HG03066 (cell line): ENCODE measurements around the gene PRPF4.

Source experiments
- ATAC-seq: cut with Tn5 transposase; IDR thresholded peaks from one replicate; pipeline ENCODE4 v1.9.1; 2021; ENCODE audit warnings: low read depth; ENCODE audit not compliant: unreplicated experiment

Gene PRPF4

GRCh38 chr9:113309204-113309813 is 33.9 kb downstream of the PRPF4 start:
- no peak for ATAC-seq

DNA sequence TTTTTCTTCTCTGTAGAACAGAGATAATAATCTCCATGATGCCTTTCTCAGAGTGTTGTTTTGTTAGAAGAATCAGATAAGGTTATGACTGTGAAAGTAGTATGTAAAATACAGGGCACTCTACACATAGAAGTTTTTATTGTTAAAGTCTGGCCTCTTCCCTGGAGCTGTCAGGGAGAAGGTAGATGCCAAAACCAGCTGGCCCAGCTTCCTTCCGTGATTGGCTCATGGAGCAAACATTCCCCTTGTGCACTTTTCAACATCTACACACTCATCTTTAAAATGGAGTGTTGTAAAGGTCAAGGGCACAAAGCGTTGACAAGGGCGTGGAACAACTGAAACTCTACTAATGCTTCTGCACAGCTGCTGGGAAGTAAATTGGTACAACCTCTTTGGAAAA is 35.1 kb downstream of the PRPF4 start:
- ATAC-seq, result no peak

DNA sequence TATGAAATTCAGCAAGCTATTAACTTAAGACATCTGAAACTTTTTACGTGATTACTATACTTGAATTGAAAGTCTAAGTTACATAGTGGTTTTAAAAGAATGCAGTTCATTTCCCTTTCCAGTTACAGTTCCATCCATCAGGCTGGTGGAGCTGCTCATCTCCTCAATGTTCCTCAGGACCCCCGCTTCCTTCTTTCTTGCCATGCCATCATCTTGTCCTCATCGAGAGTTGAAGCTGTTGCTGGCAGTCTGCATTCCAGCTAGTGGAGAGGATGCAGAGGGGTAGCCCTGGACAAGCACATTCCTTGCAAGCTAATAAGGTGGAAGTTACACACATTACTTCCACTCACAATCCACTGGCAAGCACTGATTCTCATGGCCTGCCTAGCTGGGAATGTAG is 36.5 kb downstream of the PRPF4 start:
- no peak for ATAC-seq

DNA sequence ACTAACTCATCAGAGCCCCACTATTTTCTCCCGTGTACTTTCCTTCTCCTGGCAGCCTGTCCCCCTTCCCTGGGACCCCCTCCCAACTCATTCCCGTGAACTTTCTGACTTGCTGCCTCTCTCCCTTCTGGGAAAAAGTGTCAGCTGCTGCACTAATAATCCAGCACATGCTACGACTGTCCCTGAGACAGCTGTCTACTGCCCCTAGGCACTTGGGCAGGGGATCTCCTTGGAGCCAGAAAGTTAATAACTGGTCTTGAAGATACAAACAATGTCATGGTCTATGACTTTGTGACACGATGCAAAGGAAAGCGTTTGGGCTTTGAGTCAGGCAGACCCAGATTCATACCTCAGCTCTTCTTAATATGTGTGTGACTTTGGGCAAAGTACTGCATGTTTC is 37.8 kb downstream of the PRPF4 start:
- no peak for ATAC-seq

- ATAC-seq, result no peak
Observed at GRCh38 chr9:113315231-113315630, 39.8 kb downstream of the PRPF4 start.

- no peak for ATAC-seq
Observed at GRCh38 chr9:113316030-113316429, 40.6 kb downstream of the PRPF4 start.

DNA sequence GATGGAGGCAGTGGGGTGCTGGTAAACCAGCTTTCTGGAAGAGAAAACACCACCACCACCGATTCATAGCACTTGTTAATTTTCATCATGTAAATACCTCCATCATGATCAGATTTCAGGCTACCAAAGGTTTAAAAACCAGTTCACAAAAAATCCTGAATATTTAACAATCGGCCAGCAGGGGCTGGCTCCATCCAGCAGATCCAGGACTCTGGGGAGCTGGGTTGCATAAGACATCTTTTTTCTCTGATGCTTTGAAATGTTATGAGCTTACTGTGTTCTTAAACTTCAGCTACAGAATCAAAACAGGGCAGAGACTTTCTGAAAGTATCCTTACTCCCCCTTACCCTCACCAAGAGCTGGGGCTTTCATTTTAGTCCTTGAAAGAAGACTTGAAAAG is 42.3 kb downstream of the PRPF4 start:
- no peak for ATAC-seq

GRCh38 chr9:113319054-113319453 is 43.6 kb downstream of the PRPF4 start:
- ATAC-seq, result no peak

DNA sequence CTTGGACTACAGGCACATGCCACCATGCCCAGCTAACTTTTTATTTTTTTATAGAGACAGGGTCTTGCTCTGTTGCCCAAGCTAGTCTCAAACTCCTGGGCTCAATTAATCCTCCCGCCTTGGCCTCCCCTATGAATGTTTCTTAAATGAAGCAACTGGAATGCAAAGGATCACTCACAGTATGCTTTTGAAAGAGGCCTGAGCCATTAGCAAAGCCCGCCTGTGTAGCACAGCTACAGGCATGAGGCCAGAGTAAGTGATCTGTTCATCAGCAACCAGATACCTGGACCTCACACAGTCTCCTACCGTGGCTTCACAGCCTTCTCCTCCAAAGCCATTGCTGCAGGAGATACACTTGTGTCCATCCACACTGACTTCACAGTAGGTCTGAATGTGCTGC is 44.6 kb downstream of the PRPF4 start:
- ATAC-seq, result no peak

- no peak for ATAC-seq
Observed at GRCh38 chr9:113322671-113323070, 47.2 kb downstream of the PRPF4 start.

- no peak for ATAC-seq
Observed at GRCh38 chr9:113326230-113326629, 50.8 kb downstream of the PRPF4 start.

- ATAC-seq, result no peak
Observed at GRCh38 chr9:113328045-113328782, 52.8 kb downstream of the PRPF4 start.

DNA sequence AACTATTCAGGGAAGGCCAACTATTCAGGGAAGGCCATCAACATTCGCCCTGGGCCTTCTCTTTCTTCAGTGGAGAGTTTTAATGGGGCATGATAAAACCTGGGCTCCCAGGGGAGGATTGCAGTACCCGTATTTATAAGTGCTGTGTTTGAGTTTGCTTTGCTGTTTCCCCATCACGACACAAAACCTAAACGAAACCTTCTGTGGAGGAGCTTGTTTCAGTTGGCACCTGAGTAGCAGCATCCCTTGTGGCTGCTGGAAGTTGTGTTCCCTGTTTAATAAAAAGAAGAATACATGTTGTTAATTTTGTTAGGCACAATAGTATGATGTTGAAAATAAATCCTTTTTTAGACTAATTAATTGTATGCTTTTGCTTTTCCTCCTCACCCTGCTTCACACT is 56.3 kb downstream of the PRPF4 start:
- ATAC-seq, result no peak

GRCh38 chr9:113337714-113338113 is 62.3 kb downstream of the PRPF4 start:
- no peak for ATAC-seq

- peak; percentile 97 for ATAC-seq
Observed at GRCh38 chr9:113340011-113340699, 64.7 kb downstream of the PRPF4 start, which contains the start of gene WDR31. Gene WDR31 (minus strand): TSS chr9:113340275. CDS start chr9:113332022, 8,253 bp downstream.

DNA sequence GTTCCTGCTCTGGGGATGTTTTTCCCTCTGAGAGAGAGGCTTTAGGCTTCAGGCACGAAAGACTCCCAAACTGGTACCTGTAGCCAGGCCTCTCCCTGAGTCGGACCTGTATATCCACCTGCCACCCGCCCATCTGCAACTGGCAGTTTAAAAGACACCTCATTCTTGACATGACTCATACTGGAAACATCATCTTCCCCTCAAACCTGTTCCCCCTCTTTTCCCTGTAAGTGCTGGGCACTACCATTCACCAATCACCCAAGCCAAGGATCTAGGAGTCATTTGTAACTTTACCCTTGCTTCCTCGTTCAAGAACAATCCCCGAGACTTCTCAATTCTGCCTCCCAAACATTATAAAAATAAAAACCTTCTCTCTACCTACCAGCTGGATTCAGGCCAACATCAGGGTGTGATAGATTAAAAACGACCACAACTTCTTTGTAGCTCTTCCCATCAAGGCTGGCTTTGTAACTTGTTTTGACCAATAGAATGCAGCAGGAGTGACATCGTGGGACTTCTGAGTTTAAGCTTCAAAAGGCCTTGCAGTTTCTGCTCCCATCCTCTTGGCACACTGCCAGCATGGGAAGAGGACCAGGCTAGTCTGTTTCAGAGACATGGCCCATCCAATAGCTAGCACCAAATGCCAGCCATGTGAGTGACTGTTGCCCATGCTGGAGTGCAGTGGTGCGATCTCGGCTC is 66.4 kb downstream of the PRPF4 start:
- ATAC-seq, result no peak
